Large intestine (tissue), 3 donors: Measurements from ENCODE around the gene BCL2L13. TPM values are rescaled to one million over a fixed set of nuclear protein-coding genes. Genes with fewer than 3 reads are reported as not detected.

Experiments
- DNase-seq, 2 donors: peaks; one replicate each; pipeline versions ENCODE4 v3.0.0 to v3.0.0-alpha.2; 2013
- H3K27ac ChIP-seq: one replicate; pipeline ENCODE4 v1.5.1; 2013; ENCODE audit warnings: low read length
- H3K27me3 ChIP-seq: 2 replicates; pipeline ENCODE4 v1.6.1; 2013; ENCODE audit warnings: low read length; ENCODE audit not compliant: control insufficient read depth, insufficient read depth
- H3K36me3 ChIP-seq: 2 replicates; pipeline ENCODE4 v1.6.1; 2013; ENCODE audit warnings: low read length; ENCODE audit not compliant: control insufficient read depth, insufficient read depth
- H3K4me1 ChIP-seq: one replicate; pipeline ENCODE4 v1.6.1; 2013; ENCODE audit warnings: low read length; ENCODE audit not compliant: control insufficient read depth, insufficient read depth
- H3K4me3 ChIP-seq: one replicate; pipeline ENCODE4 v1.5.1; 2013; ENCODE audit warnings: low read length
- H3K9me3 ChIP-seq: one replicate; pipeline ENCODE4 v1.6.1; 2013; ENCODE audit warnings: mild to moderate bottlenecking, low read depth, low read length, moderate library complexity; ENCODE audit not compliant: control insufficient read depth
- WGBS: methylation state at CpG from one replicate; pipeline ENCODE4 v1.1.5; 2013; ENCODE audit warnings: low lambda C conversion rate; ENCODE audit not compliant: insufficient coverage; 5-methylcytosine and 5-hydroxymethylcytosine counted together
- polyA plus RNA-seq: library from polyadenylated mRNA; unstranded; fragments of 120-200 nt; gene quantifications from one replicate; pipeline ENCODE4 v1.2.1, GENCODE V29; 2013

The BCL2L13 gene
- polyA plus RNA-seq, 1 donor, result 30.0 TPM

GRCh38 chr22:17770180-17771077, 131.9 kb downstream of the BCL2L13 start:
- no peak overlapping the region for H3K4me3 ChIP-seq
- no peaks in the 10 kb centered on the region for H3K27me3 ChIP-seq
- H3K36me3 ChIP-seq, result peaks cover 2% of the 10 kb centered on the region
- no peaks in the 10 kb centered on the region for H3K9me3 ChIP-seq
- peaks cover 14% of the 10 kb centered on the region for H3K4me1 ChIP-seq
- H3K27ac ChIP-seq, result no peak overlapping the region
- DNase-seq, result no peak
- no CpG with 5 or more reads among the region's 19 CpGs for whole genome bisulfite sequencing

DNA sequence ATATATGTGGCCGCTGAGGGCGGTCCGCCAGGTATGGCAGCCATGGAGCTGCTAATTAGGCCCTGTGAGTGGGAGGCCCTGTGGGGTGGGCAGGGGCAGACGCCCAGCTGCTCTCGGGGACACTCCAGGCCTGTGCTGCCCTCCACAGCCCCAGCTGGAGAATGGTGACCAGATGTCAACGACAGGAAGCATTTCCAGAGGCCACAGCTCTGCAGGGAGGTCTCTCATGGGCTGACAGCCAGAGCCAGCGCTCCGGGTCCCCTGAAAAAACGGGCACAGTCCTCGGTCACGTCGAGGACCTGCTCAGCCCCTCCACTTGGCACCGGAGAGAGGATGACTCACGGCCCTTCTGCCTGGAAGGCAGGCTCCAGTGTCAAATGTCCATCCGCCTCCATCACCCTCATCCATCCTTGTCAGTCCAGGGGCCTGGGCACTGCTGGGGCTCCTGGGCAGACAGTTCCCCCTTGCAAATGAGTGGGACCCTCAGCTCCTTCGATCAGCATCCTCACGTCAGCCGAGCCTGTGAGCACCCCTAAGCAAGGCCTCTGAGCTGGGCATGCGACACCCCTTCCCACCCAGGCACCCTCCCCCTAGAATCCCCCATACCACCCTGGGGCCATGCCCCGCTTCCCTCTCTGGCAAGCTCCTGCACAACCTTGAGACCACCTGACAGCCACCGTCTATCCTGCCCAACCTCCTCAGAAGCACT, 133.8 kb downstream of the BCL2L13 start:
- no CpG with 5 or more reads among the region's 21 CpGs for WGBS
- DNase-seq, result no peak
- H3K36me3 ChIP-seq, result peaks cover 2% of the 10 kb centered on the region
- no peak overlapping the region for H3K4me3 ChIP-seq
- H3K4me1 ChIP-seq, result peaks cover 14% of the 10 kb centered on the region
- no peaks in the 10 kb centered on the region for H3K27me3 ChIP-seq
- no peaks in the 10 kb centered on the region for H3K9me3 ChIP-seq
- no peak overlapping the region for H3K27ac ChIP-seq

DNA sequence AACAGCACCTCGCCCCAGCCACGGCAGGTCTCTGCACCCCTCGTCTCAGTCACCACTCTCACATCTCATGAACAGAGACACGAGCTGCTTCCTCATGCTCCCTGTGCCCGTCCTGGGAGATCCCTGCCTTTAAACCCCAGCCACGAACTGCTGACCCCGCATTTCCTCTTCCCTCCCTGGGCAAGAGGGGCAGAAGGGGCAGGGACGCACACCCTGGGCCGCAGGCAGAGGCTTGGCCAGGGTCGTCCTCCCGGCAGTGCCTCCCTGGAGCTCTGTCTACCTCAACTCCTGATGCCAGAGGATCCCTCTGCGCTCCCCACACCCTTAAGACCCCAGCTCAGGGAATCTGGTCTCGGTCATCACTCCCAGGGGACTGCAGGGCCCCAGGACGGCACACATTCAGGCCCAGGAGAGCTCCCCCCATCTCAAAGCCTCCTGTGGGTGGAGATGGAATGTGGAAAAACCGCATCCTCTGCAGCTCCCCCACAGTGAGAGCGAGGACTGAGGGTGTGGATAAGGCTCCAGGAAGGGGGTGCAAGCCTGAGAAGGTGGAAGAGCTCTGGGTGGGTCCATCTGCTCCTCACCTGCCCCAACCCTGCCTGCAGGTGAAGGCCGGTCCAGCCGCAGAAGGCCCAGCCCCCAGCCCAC, 134.5 kb downstream of the BCL2L13 start:
- no CpG with 5 or more reads among the region's 18 CpGs for WGBS
- peak in 1 of 2 donors; percentile 38 for DNase-seq
- H3K27ac ChIP-seq, result no peak overlapping the region

DNA sequence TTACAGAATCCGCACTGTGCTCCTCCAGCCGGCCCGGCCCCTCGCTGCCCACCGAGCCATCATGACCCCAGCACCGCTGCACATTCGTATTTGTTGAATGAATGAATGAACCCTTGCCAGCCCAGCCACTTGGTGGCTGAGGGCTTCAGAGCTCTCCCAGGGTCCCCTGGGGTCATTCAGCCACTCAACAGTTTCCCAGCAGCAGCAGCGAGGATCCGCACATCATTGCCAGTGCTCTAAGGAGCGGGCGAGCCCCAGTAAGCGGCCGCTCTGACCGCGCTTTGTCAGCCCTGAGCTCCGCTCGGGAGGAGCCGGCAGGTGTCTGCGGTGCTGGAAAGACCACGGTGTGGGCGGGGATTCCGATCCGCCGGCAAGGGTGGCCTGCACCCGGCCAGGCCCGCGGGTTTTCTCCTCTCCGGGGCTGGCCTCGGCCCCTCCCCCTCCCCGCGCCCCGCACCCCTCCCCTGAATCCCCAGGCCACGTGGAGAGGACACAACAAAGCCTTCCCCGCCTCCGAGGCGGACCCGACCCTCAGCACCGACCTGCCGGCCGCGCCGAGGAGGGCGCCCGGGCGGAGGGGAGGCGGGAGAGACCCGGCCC, 135.1 kb downstream of the BCL2L13 start:
- H3K4me3 ChIP-seq, result peak overlapping the region; percentile 54
- H3K4me1 ChIP-seq, result peaks cover 9% of the 10 kb centered on the region
- peaks cover 2% of the 10 kb centered on the region for H3K36me3 ChIP-seq
- peak in 1 of 2 donors; percentile 56 for DNase-seq
- H3K9me3 ChIP-seq, result no peaks in the 10 kb centered on the region
- H3K27me3 ChIP-seq, result no peaks in the 10 kb centered on the region
- no CpG with 5 or more reads among the region's 47 CpGs for WGBS
- H3K27ac ChIP-seq, result no peak overlapping the region

More for the DNA sequence above, 134.5 kb downstream of the BCL2L13 start:
- Histone ChIP-seq H3K27me3 (no peaks in the 10 kb centered on the region), H3K36me3 (peaks cover 2% of the 10 kb centered on the region), H3K9me3 (no peaks in the 10 kb centered on the region), H3K4me3 (peak overlapping the region; percentile 54), H3K4me1 (peaks cover 12% of the 10 kb centered on the region)

- Histone ChIP-seq H3K4me3 (peak within 1 kb of the TSS; percentile 54), H3K4me1 (peaks cover 9% of the 10 kb centered on the region), H3K27ac (no peak within 1 kb of the TSS), H3K9me3 (no peaks in the 10 kb centered on the region), H3K36me3 (no peaks in the 10 kb centered on the region), H3K27me3 (no peaks in the 10 kb centered on the region)
- no CpG with 5 or more reads among the region's 64 CpGs for WGBS
- DNase-seq, result peak in 1 of 2 donors; percentile 63
Measured at GRCh38 chr22:17774206-17774925, 135.8 kb downstream of the BCL2L13 start, which contains the start of gene BID. Gene BID, minus strand, starts transcription at chr22:17774469. Its CDS starts 24,353 bp downstream, at chr22:17750116.

- Histone ChIP-seq H3K27ac (no peak overlapping the region), H3K36me3 (no peaks in the 10 kb centered on the region), H3K4me3 (no peak overlapping the region), H3K4me1 (peaks cover 9% of the 10 kb centered on the region), H3K27me3 (no peaks in the 10 kb centered on the region), H3K9me3 (no peaks in the 10 kb centered on the region)
- 80% methylated on average over 2 of the region's 27 CpGs for WGBS
- DNase-seq, result no peak
Measured at GRCh38 chr22:17774926-17775685, 136.5 kb downstream of the BCL2L13 start.

DNA sequence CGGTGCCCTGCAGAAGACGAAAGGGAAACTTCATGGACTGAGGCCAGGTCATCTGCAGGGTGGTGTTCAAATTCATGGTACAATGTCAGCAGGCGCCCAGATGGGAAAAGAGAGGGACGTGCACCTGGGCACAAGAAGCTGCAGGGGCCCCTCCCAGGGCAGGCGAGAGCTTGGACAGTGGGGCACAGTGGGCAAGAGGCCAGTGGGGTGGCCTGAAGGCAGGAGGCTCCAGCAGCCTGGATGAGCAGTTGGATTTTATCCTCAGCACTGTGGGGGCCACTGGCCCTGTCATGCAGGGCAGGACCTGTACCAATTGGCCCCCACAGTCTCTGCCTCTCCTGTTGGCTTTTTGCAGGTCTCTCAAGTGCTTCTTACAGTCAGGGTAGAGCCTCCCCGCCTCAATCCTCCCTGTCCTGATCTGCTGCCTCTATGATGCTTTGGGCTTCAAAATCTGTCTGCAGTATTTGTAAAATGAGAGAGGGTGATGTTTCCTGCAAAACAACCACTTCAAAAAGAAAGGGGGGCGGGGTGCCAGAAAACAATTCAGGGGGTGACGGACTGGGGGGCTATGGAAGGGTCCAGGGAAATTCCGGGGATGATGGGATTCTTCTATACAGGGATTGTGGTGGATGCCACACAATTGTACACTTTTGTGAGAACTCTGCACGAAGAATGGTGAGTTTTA, 137.4 kb downstream of the BCL2L13 start:
- Histone ChIP-seq H3K27ac (no peak overlapping the region), H3K27me3 (no peaks in the 10 kb centered on the region), H3K4me1 (peaks cover 9% of the 10 kb centered on the region), H3K36me3 (no peaks in the 10 kb centered on the region), H3K9me3 (no peaks in the 10 kb centered on the region), H3K4me3 (no peak overlapping the region)
- no peak for DNase-seq
- 100% methylated on average over 1 of the region's 10 CpGs for WGBS

DNA sequence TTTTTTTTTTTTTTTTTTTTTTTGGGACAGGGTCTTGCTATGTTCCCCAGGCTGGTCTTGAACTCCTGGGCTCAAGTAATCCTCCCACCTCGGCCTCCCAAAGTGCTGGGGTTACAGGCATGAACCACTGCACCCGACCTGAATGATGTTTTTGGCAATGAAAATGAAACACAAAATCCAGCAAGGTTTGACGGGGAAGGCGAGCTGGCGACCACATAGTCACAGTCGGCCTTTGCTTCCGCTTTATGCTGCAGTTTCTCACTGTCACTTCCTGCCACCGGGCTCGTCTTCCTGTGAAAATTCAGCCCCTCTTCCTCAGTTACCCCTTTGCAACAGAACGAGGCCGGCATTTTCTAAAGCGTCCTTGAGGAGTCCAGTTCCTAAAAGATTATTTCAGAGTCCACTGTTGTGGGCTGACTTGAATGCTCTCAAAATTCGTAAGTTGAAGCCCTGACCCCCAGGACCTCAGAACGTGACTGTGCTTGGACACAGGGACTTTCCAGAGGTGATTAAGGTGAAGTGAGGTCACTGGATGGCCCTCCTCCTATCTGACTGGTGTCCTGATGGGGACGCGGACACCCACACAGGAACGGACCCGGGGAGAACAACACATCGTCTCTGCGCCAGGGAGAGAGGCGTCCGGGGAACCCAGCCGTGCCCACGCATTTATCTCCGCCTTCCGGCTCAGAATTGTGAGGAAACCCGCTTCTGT, 138.6 kb downstream of the BCL2L13 start:
- H3K27ac ChIP-seq, result no peak overlapping the region
- H3K27me3 ChIP-seq, result no peaks in the 10 kb centered on the region
- WGBS, result no CpG with 5 or more reads among the region's 27 CpGs
- no peaks in the 10 kb centered on the region for H3K36me3 ChIP-seq
- no peaks in the 10 kb centered on the region for H3K9me3 ChIP-seq
- no peak for DNase-seq
- H3K4me3 ChIP-seq, result peak overlapping the region; percentile 13
- H3K4me1 ChIP-seq, result peaks cover 13% of the 10 kb centered on the region
